HG03439 (cell line): Measurements from ENCODE around the gene GULP1.
"Not testable (repeated sequence)": the region's sequence is repeated elsewhere in the genome, so short reads cannot be mapped to it uniquely, and the experiment has no call there.

Experiments used
- ATAC-seq: cut with Tn5 transposase; IDR thresholded peaks from one replicate; pipeline ENCODE4 v1.9.1; 2021; ENCODE audit warnings: mild to moderate bottlenecking, moderate library complexity; ENCODE audit not compliant: unreplicated experiment

GULP1 gene

GRCh38 chr2:188459061-188459460 lies 167.4 kb downstream of the GULP1 start:
- no peak for ATAC-seq

GRCh38 chr2:188466078-188466477 lies 174.4 kb downstream of the GULP1 start:
- ATAC-seq, result not testable (repeated sequence)

GRCh38 chr2:188466761-188467160 lies 175.1 kb downstream of the GULP1 start:
- ATAC-seq, result no peak

- ATAC-seq, result no peak
Measured at GRCh38 chr2:188471166-188471565, 179.5 kb downstream of the GULP1 start.

GRCh38 chr2:188473306-188473705 lies 181.6 kb downstream of the GULP1 start:
- ATAC-seq, result no peak

GRCh38 chr2:188474316-188474715 lies 182.6 kb downstream of the GULP1 start:
- no peak for ATAC-seq

GRCh38 chr2:188475945-188476344 lies 184.3 kb downstream of the GULP1 start:
- ATAC-seq, result no peak

- no peak for ATAC-seq
Measured at GRCh38 chr2:188477564-188478103, 186.0 kb downstream of the GULP1 start.

GRCh38 chr2:188478724-188479123 lies 187.1 kb downstream of the GULP1 start:
- peak; percentile 93 for ATAC-seq

GRCh38 chr2:188481474-188481873 lies 189.8 kb downstream of the GULP1 start:
- no peak for ATAC-seq

- no peak for ATAC-seq
Measured at GRCh38 chr2:188485496-188485895, 193.8 kb downstream of the GULP1 start.

- no peak for ATAC-seq
Measured at GRCh38 chr2:188492751-188493150, 201.1 kb downstream of the GULP1 start.

- ATAC-seq, result no peak
Measured at GRCh38 chr2:188494906-188495305, 203.2 kb downstream of the GULP1 start.

GRCh38 chr2:188495969-188496431 lies 204.3 kb downstream of the GULP1 start:
- no peak for ATAC-seq

- ATAC-seq, result no peak
Measured at GRCh38 chr2:188497726-188498125, 206.1 kb downstream of the GULP1 start.

- no peak for ATAC-seq
Measured at GRCh38 chr2:188503975-188504374, 212.3 kb downstream of the GULP1 start.

- no peak for ATAC-seq
Measured at GRCh38 chr2:188506843-188507242, 215.2 kb downstream of the GULP1 start.

GRCh38 chr2:188511346-188511745 lies 219.7 kb downstream of the GULP1 start:
- ATAC-seq, result no peak

- peak; percentile 67 for ATAC-seq
Measured at GRCh38 chr2:188512456-188512855, 220.8 kb downstream of the GULP1 start.

- no peak for ATAC-seq
Measured at GRCh38 chr2:188515918-188516317, 224.2 kb downstream of the GULP1 start.

GRCh38 chr2:188517549-188518215 lies 226.0 kb downstream of the GULP1 start:
- no peak for ATAC-seq

GRCh38 chr2:188518381-188518780 lies 226.7 kb downstream of the GULP1 start:
- no peak for ATAC-seq

GRCh38 chr2:188519136-188519535 lies 227.5 kb downstream of the GULP1 start:
- ATAC-seq, result no peak
